Islet of Langerhans (tissue), 1 donor: ENCODE results near the gene ERICH6.
A peak's percentile ranks its signal among the peaks of the same experiment; 100 is the strongest.

Experiments used
- FAIRE-seq: peaks from one replicate; lab custom pipeline; 2011; peaks lifted over from hg19 to GRCh38; lab: Jason Lieb, UNC

Gene ERICH6

DNA sequence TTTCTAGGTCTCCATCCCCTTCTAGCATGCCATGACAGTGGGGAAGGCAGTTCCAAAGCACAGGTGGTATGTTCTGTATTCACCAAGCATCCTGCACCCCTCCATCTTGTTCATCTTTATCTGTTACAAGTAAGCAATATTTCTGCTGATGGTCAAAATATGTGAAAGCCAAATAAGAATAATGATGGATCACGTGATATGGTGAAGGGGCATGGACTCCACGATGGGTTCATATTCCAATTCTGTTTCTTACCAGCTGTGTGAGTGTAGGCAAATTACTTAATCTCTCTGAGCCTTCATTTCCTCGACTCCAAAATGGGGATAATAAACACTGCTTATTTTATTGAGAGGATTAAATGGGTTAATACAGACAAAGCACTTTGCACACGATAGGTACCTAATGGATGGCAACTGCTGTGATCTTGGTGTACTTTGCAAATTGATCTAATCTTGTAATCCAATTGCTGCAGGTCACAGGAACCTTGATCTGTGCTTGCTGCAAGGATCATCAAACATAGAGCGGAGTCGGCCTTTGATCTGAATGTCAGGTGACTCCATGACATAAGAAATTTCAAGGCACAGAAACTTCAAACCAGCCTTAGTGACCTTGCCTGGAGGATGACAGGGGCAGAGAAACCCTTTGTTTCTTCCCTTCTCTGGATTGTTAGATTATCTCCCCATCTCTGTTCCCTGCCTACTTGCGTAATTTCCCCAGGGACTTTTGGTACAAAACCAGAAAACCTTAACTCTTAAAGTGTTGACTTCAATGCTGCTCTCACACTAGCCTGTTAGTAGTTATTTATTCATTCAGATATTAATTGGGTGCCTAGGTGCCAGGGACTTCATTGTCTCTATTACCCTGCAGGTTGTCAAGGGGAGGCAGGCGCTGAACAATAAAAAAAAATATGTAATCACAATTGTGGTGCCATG is 33.4 kb upstream of the ERICH6 start:
- no peak for FAIRE-seq

DNA sequence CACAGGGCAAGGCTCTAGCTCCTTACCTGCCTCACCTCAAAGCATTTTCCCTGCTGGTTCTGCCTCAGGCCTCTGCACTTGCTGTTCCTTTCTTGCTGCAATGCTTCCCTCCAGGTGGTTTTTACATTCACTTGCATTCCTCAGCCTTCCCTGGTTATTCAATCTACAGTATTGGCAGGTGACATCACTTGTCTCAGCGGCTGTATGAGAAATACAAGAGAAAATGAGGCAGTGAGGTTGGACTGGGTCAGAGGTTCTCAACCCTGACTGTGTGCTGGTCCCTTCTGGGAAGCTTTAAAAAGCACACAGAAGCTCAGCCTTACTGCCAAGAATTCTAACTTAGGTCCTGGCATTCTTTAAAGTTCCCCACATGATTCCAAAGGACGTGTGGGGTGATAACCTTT is 32.6 kb upstream of the ERICH6 start:
- no peak for FAIRE-seq

DNA sequence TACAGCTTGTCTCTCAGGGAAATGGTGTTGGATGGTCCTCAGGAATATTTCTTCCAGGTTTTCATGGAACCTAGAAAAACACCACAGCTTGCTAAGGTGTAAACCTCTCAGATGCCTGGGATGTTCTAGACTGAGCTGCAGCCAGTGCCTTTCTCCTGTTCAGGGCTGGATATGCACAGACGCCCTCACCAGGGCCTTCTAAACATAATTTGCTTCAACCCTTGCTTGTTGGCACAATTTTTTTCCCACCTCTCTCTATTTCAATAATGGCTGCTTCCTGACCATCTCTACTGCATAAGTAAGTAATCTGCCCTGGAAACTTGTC is 31.0 kb upstream of the ERICH6 start:
- FAIRE-seq: no peak

DNA sequence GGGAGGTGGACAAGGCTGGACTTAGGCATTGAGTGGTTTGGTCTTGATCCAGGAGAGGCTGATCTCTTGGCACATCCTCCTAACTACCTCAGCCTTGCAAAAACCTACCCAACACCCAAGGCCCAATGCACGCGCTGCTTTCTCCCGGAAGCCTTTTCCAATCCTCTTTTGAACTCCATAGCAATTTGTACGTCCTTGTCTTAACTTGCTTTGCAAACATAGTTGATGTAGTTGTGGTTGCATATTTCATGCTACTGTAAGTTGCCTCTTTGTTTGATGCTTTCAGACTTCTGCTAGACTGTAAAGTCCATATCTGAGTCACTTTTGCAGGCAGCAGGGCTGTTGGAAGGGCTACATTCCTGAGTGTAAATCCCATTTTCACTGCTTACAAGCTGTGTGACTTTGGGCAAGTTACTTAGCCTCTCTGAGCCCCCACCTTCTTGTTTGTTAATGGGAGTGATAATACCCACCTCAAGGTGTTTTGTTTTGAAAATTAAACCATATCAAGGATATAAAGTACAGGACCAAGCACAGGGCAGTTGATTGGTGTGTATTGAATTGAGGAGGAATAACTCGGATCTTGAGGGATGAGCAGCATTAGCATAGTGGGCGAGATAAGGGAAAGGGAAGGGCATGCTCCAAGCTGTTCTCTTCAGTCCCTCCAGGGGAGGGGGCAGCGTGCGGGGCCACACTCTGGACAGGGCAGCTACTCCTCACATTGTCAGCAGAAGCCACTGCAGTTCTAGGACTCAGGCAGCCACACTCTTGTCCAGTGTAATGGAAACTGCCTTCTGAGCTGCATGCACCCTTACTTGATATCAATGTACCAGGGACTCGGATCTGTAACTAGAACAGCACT is 30.4 kb upstream of the ERICH6 start:
- FAIRE-seq: no peak

DNA sequence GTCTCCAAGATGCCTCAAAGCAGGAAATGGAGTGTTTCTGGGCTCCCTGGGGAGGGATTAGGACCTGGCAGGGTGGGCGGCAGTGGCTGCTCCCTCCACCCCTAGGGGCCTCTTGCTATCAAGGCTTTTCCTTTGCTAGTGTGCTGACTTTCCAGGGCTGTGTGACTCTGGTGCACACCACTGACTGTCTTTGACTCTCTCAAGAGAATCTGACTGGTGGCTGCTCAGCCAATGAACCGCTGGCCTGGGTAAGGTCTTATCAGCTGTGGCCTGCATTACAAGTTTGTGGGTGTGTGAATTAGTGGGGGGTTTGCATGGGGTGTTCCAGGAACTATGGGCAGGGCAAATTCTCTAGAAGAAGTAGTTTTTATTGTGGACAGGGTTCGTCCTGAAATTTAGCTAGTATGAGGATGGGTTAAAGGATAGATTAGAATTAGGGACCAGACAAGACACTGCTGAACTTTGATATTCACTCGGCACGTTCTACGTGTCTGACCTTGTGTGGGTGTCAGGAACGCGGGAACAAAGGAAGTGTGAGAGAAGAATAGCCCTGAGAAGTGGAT is 29.7 kb upstream of the ERICH6 start:
- no peak for FAIRE-seq

DNA sequence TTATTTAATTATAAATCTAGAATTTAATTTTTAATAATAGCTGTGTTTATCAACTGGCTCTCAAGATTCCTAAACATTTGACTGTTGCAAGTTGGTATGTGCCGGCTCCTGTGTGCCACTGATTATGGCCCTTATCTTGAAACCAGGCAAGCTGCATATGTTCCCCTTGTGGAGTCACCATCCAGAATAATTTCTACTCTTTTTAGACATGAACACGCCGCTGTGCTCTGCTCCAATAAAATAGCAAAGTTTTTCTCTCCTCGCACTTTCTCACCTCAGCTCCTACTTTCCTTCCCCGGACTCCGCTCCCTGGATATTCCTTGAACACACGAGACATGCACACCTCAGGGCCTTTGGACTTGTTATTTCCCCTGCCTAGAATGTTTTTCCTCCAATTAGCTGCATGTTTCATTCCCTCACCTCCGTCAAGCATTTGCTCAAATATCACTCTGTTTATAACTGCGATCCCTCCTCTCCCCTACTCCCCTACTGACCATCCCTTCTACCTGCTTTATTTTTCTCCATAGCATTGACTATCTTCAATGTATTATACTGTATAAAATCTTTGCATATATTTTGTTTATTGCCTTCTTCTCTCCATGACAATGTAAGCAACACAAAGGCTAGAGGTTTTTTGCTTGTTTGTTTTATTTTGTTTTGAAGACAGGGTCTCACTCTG is 26.1 kb upstream of the ERICH6 start:
- no peak for FAIRE-seq

DNA sequence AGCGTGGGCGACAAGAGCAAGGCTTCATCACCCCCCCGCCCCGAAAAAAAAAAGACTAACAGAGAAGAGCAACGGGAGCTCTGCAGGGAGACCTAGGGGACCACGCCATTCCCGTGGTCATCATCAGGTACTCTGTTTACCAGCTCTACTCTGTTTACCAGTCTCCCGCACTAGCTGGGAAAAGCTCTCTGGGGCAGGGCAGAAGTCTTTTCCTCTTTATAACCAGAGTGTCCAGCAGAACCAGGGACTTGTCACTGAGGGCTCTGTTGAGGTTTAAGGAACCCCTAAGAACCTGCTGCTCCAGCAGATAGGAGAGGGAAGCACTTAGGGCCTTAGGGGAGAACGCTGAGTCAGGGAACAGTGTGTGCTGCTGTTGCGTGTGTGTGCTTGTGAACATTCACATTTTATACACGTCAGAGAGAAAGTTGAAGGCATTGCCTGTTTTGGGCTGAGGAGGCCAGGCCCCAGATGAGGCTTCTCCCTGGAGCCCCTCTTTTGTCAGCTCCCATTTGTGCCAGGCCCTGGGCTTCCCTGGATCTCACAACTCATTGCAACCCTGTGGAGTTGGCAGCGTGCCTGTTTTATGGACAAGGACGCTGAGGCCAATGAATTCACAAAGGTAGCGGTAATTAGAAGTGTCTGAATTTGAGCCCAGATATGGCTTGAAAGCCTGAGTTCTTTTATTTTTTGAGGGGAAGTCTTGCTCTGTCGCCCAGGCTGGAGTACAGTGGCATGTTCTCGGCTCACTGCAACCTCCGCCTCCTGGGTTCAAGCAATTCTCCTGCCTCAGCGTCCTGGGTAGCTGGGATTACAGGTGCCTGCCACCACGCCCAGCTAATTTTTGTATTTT is 24.2 kb upstream of the ERICH6 start:
- FAIRE-seq: no peak

DNA sequence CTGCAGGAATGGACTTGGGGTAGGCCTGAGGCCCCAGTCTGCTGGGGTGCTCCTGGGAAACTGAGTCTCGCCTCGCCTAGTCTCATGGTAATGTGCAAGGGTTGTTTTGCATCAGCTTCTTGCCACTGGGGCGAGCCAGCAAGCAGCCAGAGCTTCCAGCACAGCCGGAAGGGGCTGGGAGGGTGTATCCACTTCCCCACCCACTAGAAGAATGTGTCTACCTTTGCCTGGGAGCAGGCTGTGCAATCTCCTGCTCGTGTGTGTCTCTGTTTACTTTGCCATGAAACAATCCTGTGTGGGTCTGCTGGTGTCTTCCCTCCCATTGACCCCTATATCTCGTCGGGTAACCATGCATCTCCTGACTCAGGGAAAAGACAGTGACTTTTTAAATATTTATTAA is 21.8 kb upstream of the ERICH6 start:
- no peak for FAIRE-seq

DNA sequence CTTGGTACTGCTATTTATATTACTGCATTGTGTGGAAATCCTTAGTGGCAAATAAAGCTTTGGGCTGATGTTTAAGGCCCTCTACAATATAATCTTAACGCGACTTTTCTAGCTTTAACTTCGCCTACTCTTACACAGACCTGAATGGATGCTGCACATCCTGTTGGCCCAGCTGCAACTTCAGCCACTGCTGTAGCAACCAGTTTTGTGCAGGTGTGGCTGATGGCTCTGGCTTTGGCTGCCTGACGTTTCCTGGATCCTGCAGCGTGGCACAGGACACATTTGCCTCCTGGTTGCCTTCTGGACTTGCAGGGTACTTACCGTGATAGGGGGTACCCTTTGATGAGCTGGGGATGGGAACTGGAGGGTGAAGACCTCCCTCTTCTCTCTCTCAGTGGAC is 20.2 kb upstream of the ERICH6 start:
- FAIRE-seq: no peak

DNA sequence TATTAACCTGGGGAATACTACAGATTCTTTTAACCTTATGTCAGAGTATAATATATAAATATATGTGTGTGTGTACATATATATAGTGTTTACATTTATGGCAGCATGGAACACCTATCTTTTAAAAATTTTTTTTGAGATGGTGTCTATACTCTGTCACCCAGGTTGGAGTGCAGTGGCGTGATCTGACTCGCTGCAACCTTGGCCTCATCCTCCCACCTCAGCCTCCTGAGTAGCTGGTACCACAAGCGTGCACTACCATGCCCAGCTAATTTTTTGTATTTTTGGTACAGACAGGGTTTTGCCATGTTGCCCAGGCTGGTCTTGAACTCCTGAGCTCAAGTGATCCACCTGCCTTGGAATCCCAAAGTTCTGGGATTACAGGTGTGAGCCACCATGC is 18.5 kb upstream of the ERICH6 start:
- no peak for FAIRE-seq

DNA sequence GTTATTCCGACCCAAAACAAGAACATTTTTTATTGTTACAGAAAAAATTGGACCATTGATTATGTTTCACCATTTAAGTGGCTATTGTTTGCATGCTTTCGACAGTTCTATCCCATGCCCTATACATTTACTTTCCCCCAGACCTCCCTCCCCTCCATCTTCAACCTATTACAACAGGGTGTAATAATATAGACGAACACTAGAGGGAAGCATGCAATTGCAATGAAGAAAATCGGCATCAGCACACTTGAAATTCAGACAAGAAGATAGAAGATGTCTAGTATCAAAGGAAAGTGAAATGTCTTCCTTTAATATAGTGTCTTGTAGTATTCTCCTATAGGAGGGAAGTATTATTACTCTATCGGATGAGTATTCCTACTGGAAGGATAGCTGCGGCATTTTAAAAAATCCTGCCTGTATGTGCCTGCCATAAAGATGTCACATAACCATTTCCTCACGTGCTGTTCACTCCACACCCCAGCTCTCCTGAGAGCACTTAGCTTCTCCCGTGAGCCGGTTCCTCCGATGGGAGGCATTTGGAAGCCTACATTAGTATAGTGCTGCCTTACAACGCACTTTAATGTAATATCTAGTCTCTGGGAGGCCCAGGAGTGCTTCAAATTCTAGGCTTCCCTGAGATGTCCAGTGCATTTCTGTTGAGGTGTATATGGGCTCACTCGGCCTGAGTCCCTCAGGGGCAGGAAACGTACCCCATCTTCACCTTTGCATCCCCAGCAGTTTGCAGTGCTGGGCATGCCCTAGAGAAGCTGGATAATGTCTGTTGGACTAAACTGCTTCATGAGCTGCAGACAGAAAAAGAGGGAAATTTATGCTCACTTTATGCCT is 17.8 kb upstream of the ERICH6 start:
- peak; percentile 98 for FAIRE-seq

DNA sequence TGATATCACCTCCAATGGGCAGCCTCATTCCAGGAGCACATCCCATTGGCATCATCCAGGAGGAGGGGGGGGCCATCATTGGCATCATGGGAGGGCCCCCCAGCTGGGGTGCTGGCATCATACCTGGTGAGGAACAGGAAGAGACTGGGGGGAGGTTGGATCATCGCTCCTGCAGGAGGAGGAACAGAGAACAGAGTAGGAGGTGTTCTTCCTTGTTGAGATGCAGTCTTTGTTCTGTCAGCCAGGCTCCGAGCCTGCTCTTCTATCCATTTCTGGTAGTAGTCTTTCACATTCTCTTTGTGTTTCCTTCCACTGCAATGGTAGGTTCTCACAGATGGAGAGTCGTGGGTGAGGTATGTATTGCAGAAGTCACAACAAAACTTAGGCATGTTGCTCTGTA is 16.7 kb upstream of the ERICH6 start:
- FAIRE-seq: no peak

DNA sequence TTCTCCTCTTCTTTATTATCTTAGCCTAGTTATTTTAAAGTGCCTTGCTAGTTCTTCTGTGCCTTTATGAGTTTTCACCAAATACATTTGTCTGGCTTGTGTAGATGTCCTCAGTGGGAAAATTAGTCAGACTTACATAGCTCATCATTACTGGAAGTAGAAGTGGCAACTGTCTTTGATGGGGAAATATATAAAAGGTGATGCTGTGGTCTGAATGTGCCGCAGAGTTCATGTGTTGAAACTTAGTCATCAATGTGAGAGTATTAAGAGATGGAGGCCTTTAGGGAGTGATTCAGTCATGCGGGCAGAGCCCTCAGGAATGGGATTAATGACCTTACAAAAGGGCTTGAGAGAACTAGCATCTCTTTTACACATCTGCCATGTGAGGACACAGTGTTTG is 6.4 kb upstream of the ERICH6 start:
- no peak for FAIRE-seq

DNA sequence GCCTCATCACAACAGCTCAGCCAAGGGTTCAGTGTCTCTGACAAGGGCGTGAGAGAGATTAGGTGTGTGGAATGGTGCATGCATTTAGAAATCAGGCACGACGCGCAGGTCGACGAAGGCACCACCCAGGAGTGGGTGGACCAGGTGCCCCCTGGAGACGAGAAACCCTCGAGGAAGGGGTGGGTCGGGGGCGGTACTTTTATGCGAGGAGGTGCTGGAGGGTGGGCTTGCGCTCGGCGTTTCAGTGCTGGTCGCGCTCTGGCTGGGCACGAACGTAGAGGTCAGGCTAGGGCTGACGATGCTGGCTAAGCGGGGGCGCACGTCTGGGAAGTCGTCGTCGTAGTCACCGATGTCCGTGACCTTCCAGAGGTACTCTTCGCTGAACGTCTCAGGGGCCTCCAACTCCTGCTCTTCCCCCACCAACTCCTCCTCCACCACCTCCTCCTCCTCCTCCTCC is 393 bp downstream of the ERICH6 start:
- FAIRE-seq: no peak

DNA sequence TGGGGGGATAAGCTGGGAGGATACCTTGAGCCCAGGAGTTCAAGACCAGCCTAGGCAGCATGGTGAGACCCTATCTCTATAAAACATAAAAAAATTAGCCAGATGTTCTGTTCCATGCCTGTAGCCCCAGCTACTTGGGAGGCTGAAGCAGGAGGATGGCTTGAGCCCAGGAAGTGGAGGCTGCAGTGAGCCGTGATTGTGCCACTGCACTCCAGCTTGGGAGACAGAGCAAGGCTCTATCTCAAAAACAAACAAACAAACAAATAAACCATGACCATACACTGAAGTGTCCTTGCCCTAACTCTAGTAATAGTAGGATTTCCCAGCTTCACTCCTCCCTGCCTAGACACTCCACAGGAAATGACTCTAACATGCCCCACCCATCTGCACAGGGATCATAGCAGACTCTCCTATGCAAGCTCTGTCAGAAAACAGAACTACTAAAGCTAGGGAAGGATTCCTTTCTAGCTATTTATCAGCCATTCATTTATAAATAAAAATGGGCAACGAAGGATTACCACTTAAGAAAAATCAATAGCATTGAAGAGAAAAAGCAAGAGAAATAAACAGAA is 4.6 kb downstream of the ERICH6 start:
- no peak for FAIRE-seq

DNA sequence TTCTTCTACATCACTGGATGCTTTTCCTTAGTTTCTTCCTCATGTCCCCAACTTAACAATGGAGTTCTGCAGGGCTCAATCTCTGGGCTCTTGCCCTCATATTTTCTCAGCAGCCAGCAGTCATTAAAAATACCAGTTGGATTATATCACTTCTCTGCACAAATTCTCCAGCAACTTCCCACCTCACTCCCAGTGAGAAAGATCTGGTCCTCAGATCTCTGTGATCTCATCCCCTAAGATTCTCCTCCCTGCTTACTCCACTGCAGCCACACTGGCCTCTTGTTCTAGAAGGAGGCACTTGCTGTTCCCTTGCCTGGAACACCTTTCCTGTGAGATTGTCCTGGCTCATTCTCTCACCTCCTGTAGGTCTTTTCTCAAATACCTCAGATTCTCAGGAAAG is 6.1 kb downstream of the ERICH6 start:
- FAIRE-seq: no peak

DNA sequence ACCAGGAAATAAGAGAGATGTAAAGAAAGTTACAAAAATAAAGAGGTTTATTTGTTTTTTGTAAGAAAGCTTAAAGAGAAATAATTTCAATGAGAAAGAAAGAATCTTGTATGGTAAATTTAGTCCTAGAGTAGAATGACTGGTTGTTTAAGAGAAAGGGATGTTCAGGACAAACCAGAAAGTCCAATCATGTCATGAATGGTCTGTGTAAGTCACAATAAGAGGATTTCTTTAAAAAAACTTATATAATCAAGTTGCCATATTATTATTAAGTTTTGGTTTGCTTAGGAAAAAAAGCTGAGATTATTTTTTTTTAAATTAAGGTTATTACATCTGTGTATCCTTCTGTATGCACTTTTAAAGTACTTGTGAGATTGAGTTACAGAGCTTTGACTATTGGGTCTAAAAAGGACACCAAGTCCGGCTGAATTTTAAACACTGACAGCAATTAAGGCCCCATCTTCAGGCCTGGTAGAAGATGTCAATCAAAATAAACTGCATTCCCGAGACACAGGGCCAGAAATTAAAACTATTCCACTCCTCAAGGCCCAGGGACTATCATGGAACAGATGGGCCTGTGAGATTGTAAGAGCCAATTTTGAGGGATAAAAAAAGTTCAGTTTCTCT is 12.2 kb downstream of the ERICH6 start:
- no peak for FAIRE-seq

DNA sequence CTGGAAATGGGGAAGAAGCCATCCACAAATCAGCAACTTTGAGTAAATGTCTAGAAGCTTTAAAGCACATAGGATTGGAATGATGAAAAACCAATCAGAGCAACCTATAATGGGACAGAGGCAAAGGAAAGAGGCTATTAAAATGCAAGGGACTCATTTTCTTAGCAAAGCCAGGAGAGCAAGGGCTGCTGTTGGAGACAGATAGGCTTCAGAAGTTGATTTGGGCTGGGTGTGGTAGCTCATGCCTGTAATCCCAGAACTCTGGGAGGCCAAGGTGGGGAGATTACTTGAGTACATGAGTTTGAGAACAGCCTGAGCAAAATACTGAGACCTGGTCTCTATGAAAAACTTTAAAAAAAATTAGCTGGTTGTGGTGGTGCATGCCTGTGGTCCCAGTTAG is 16.1 kb downstream of the ERICH6 start:
- no peak for FAIRE-seq

DNA sequence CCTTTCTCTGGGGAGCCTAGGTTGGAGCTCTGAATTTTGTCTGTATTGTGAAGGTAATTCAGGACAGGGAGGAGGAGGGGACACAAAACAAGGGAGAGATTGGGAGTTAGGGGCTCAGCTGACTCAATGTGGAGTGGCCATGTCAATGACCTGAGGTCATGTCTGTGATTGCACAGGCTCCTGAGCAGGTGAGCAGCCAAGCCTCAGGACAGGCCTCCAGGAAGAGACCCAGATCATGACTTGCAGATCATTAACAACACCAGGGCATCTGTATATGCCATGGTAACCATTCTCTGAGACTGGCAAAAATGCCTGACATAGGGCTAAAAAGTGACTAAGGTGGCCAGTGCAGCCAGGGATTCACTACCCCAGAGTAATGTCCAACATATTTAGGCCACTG is 20.9 kb downstream of the ERICH6 start:
- no peak for FAIRE-seq

DNA sequence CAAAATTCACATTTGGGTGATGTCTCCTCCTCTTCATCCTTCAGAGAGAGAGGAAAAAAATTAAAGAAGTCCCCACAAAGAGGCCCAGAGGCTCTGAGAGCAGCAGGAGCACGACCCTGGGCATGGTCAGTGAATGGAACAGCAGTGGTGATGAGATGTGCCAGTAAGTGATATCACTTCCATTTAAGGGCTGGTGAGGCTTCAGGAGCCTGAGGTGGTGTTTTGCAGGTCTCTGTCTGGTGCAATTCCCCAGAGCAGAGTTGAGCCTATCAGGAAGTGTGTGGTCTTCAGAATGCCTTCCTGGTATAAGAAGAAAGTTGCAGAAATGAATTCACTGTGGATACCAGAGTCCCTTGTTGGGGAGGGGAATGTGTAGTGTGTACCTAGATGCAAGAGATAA is 21.4 kb downstream of the ERICH6 start:
- FAIRE-seq: no peak
